GM12892 (cell line): Measurements from ENCODE around the gene NWD2.

Experiments used
- POLR2A ChIP-seq: IDR thresholded peaks from 2 replicates; pipeline ENCODE4 v1.6.1; 2011; ENCODE audit warnings: low read depth, low read length, control low read depth
- POLR2AphosphoS5 ChIP-seq: IDR thresholded peaks from 2 replicates; pipeline ENCODE4 v1.6.1; 2011; ENCODE audit warnings: low read depth, low read length, control low read depth
- TAF1 ChIP-seq: IDR thresholded peaks from 2 replicates; pipeline ENCODE4 v1.6.1; 2011; ENCODE audit warnings: low read depth, mild to moderate bottlenecking, control low read depth, low read length, borderline replicate concordance

GRCh38 chr4:37489697-37490096 is 245.2 kb downstream of the NWD2 start:
- TF ChIP-seq POLR2A: no peak
- TF ChIP-seq POLR2AphosphoS5: no peak
- no peak for TF ChIP-seq TAF1
